H1 (cell line): Measurements from ENCODE around the gene CCL23. TPM values are rescaled to one million over a fixed set of nuclear protein-coding genes. Genes with fewer than 3 reads are reported as not detected.

Experiments
- SP4 ChIP-seq: IDR thresholded peaks from 2 replicates; pipeline ENCODE4 v1.6.1; 2012; ENCODE audit warnings: low read length, inconsistent platforms
- polyA plus RNA-seq, 7 experiments: library from polyadenylated mRNA; depleted of rRNA in 3 of 7; stranded (reverse) in 5 of 7; unstranded in 2 of 7; fragments of >200 nt in 5 of 7; fragments of 200-250 nt in 2 of 7; gene quantifications; 1 replicate in 5 of 7; 2 replicates in 1 of 7; 4 replicates in 1 of 7; pipeline versions ENCODE4 v1.2.1 to v1.2.3, GENCODE V29; 2011 to 2013; ENCODE audit warnings: missing spikeins in 2 of 7, mixed read lengths in 2 of 7
- total RNA-seq: library from RNA; stranded (reverse); fragmentation: NEBNext Ultra II Directional; extraction: Animal tissue kit (Norgen Biotek cat#: 25700); gene quantifications from 2 replicates; pipeline ENCODE4 v1.2.1, GENCODE V29; 2021
- TF ChIP-seq, protein P1 (sequence below): fragments of 300-600 bp; sonication (generic); IDR thresholded peaks from 2 replicates; pipeline ENCODE4 v1.7.1; 2012; ENCODE audit warnings: low read length, moderate library complexity, mild to moderate bottlenecking, inconsistent platforms; ENCODE audit not compliant: insufficient replicate concordance

CCL23 gene
- total and polyA plus RNA-seq, 2 of the 8 experiments (the other 6 are each of a cell fraction or from before 2014, with no cell fraction given): not detected

DNA sequence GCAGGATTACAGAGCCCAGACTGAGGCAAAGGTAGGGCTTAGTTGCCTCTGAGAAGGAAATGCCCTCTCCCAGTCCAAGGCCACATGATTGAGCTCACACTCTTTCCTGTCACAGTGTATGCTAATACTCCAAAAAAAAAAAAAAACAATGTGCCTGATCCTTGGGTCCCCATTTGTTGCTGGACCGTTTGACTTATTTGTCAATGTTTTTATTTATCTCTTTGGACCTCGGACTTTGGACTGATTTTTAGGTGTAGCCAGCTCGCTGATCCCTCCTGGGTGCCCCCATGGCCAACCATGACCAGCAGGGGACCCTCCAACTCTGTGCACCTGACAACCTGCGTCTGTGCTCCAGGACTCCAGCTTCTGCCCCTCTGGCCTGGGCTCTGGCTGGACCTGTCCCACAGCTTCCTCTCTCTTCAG, 35.9 kb downstream of the CCL23 start (continued):
- TF ChIP-seq, protein P1, sequence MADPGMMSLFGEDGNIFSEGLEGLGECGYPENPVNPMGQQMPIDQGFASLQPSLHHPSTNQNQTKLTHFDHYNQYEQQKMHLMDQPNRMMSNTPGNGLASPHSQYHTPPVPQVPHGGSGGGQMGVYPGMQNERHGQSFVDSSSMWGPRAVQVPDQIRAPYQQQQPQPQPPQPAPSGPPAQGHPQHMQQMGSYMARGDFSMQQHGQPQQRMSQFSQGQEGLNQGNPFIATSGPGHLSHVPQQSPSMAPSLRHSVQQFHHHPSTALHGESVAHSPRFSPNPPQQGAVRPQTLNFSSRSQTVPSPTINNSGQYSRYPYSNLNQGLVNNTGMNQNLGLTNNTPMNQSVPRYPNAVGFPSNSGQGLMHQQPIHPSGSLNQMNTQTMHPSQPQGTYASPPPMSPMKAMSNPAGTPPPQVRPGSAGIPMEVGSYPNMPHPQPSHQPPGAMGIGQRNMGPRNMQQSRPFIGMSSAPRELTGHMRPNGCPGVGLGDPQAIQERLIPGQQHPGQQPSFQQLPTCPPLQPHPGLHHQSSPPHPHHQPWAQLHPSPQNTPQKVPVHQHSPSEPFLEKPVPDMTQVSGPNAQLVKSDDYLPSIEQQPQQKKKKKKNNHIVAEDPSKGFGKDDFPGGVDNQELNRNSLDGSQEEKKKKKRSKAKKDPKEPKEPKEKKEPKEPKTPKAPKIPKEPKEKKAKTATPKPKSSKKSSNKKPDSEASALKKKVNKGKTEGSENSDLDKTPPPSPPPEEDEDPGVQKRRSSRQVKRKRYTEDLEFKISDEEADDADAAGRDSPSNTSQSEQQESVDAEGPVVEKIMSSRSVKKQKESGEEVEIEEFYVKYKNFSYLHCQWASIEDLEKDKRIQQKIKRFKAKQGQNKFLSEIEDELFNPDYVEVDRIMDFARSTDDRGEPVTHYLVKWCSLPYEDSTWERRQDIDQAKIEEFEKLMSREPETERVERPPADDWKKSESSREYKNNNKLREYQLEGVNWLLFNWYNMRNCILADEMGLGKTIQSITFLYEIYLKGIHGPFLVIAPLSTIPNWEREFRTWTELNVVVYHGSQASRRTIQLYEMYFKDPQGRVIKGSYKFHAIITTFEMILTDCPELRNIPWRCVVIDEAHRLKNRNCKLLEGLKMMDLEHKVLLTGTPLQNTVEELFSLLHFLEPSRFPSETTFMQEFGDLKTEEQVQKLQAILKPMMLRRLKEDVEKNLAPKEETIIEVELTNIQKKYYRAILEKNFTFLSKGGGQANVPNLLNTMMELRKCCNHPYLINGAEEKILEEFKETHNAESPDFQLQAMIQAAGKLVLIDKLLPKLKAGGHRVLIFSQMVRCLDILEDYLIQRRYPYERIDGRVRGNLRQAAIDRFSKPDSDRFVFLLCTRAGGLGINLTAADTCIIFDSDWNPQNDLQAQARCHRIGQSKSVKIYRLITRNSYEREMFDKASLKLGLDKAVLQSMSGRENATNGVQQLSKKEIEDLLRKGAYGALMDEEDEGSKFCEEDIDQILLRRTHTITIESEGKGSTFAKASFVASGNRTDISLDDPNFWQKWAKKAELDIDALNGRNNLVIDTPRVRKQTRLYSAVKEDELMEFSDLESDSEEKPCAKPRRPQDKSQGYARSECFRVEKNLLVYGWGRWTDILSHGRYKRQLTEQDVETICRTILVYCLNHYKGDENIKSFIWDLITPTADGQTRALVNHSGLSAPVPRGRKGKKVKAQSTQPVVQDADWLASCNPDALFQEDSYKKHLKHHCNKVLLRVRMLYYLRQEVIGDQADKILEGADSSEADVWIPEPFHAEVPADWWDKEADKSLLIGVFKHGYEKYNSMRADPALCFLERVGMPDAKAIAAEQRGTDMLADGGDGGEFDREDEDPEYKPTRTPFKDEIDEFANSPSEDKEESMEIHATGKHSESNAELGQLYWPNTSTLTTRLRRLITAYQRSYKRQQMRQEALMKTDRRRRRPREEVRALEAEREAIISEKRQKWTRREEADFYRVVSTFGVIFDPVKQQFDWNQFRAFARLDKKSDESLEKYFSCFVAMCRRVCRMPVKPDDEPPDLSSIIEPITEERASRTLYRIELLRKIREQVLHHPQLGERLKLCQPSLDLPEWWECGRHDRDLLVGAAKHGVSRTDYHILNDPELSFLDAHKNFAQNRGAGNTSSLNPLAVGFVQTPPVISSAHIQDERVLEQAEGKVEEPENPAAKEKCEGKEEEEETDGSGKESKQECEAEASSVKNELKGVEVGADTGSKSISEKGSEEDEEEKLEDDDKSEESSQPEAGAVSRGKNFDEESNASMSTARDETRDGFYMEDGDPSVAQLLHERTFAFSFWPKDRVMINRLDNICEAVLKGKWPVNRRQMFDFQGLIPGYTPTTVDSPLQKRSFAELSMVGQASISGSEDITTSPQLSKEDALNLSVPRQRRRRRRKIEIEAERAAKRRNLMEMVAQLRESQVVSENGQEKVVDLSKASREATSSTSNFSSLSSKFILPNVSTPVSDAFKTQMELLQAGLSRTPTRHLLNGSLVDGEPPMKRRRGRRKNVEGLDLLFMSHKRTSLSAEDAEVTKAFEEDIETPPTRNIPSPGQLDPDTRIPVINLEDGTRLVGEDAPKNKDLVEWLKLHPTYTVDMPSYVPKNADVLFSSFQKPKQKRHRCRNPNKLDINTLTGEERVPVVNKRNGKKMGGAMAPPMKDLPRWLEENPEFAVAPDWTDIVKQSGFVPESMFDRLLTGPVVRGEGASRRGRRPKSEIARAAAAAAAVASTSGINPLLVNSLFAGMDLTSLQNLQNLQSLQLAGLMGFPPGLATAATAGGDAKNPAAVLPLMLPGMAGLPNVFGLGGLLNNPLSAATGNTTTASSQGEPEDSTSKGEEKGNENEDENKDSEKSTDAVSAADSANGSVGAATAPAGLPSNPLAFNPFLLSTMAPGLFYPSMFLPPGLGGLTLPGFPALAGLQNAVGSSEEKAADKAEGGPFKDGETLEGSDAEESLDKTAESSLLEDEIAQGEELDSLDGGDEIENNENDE: no peak
- TF ChIP-seq SP4: no peak
